ENCODE results near the gene HBP1. TPM values are rescaled to one million over a fixed set of nuclear protein-coding genes. Genes with fewer than 3 reads are reported as not detected.
"Not testable (repeated sequence)": the region's sequence is repeated elsewhere in the genome, so short reads cannot be mapped to it uniquely, and the experiment has no call there.

The HBP1 gene
- total and polyA plus RNA-seq, 2 experiments from 2014 or later, result 55.1 to 66.0 TPM

DNA sequence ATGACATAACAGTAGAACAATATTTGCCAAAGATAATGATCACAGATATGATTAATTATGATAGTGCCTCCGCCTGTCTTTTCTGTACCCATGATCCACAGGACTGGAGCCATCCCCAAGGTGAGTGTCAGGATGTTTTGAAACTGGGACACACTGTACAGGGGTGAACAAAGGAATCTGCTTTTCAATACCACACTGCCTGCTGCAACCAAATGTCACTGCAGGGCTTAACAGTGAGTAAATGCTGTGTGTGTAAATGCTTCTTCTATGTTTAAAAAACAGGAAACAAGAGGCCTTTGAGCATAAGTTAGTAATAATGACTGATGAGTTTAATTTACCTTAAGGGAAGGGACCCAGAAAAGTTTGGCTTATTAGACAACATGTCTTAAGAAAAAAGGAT, 65.2 kb downstream of the HBP1 start:
- H3K27me3 ChIP-seq, result no peaks in the 10 kb centered on the region
- TF ChIP-seq, protein P1, sequence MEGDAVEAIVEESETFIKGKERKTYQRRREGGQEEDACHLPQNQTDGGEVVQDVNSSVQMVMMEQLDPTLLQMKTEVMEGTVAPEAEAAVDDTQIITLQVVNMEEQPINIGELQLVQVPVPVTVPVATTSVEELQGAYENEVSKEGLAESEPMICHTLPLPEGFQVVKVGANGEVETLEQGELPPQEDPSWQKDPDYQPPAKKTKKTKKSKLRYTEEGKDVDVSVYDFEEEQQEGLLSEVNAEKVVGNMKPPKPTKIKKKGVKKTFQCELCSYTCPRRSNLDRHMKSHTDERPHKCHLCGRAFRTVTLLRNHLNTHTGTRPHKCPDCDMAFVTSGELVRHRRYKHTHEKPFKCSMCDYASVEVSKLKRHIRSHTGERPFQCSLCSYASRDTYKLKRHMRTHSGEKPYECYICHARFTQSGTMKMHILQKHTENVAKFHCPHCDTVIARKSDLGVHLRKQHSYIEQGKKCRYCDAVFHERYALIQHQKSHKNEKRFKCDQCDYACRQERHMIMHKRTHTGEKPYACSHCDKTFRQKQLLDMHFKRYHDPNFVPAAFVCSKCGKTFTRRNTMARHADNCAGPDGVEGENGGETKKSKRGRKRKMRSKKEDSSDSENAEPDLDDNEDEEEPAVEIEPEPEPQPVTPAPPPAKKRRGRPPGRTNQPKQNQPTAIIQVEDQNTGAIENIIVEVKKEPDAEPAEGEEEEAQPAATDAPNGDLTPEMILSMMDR (IDR thresholded peaks at IDR 0.05; ENCODE audit: low read depth, low read length), result no peak
- no peak overlapping the region for H3K27ac ChIP-seq
- H3K4me3 ChIP-seq, result no peak overlapping the region
- H3K9me3 ChIP-seq (ENCODE audit: low read depth), result no peaks in the 10 kb centered on the region
- H3K36me3 ChIP-seq, result peaks cover 6% of the 10 kb centered on the region
- no peak for DNase-seq (ENCODE audit: low read depth in 1 of 2, low spot score in 1 of 2)
- H3K4me1 ChIP-seq (ENCODE audit: low read depth), result peaks cover 10% of the 10 kb centered on the region

DNA sequence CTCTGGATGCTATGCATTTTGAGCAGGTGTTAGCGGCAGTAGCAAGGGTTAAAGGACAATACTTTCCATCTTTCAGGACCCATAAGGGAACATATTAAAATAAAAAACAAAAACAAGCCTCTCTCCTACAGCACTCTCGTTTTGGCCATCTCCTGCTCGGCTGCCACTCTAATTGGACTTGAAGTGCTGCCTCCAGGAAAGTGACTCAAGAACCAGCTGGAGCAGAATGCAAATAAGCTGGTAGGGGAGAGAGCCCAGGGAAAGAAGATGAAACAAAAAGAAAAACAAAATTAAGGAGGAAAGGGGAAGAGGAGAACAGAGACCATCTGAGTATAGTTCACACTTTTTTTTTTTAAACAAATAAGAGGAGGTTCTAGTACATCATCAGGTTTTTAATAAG, 65.6 kb downstream of the HBP1 start:
- H3K27ac ChIP-seq, result no peak overlapping the region

DNA sequence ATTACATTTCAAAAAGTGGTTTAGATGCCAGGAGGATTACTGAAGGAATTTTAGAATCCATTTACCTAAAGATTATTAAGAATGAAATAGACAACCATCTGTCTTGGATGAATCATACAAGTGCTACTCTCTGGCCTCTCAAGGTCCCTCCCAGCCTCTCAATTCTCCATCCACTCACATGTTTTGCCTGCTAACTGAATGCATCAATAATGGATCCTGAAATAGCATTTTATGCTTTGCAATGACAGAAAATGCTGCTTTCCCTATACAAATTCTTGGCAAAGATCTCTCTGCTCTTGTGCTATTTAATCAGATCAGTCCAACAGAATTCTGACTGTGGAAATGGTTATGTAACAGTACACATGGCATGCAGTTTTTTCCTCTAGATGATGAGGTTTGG, 68.1 kb downstream of the HBP1 start:
- H3K4me1 ChIP-seq (ENCODE audit: low read depth), result peaks cover 10% of the 10 kb centered on the region
- H3K27ac ChIP-seq, result no peak overlapping the region
- no peaks in the 10 kb centered on the region for H3K36me3 ChIP-seq
- TF ChIP-seq, protein P1 (IDR thresholded peaks at IDR 0.05; ENCODE audit: low read depth, low read length), result no peak
- no peaks in the 10 kb centered on the region for H3K9me3 ChIP-seq (ENCODE audit: low read depth)
- no peak overlapping the region for H3K4me3 ChIP-seq
- no peaks in the 10 kb centered on the region for H3K27me3 ChIP-seq
- DNase-seq (ENCODE audit: low read depth in 1 of 2, low spot score in 1 of 2), result no peak

More for the DNA sequence above, 65.6 kb downstream of the HBP1 start:
- Histone ChIP-seq H3K9me3 (ENCODE audit: low read depth) (no peaks in the 10 kb centered on the region), H3K27me3 (no peaks in the 10 kb centered on the region), H3K4me3 (no peak overlapping the region), H3K36me3 (peaks cover 6% of the 10 kb centered on the region), H3K4me1 (ENCODE audit: low read depth) (peaks cover 10% of the 10 kb centered on the region)
- TF ChIP-seq, protein P1 (IDR thresholded peaks at IDR 0.05; ENCODE audit: low read depth, low read length), result no peak
- no peak for DNase-seq (ENCODE audit: low read depth in 1 of 2, low spot score in 1 of 2)

DNA sequence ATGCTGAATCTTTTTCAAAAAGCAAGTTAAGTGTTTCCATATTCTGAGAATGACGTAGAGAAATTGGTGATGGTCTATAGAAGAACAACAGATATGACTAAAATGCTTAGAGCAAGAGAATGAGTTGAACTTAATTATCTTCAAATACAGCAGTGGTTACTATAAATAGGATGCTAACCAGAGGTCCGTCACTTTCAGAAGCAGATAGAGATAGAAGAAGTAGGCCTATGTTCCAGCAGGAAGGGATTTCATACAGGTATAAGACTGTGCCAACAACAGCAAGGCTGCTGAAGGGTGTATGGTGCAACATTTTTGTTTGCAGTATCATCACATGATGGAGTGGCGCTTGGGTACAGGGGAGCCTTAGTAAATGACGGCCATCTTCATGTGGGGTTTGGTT, 68.6 kb downstream of the HBP1 start:
- DNase-seq (ENCODE audit: low read depth in 1 of 2, low spot score in 1 of 2), result no peak
- Histone ChIP-seq H3K4me1 (ENCODE audit: low read depth) (peaks cover 10% of the 10 kb centered on the region), H3K36me3 (no peaks in the 10 kb centered on the region), H3K27ac (no peak overlapping the region), H3K27me3 (no peaks in the 10 kb centered on the region), H3K4me3 (no peak overlapping the region), H3K9me3 (ENCODE audit: low read depth) (no peaks in the 10 kb centered on the region)
- TF ChIP-seq, protein P1 (IDR thresholded peaks at IDR 0.05; ENCODE audit: low read depth, low read length), result no peak

DNA sequence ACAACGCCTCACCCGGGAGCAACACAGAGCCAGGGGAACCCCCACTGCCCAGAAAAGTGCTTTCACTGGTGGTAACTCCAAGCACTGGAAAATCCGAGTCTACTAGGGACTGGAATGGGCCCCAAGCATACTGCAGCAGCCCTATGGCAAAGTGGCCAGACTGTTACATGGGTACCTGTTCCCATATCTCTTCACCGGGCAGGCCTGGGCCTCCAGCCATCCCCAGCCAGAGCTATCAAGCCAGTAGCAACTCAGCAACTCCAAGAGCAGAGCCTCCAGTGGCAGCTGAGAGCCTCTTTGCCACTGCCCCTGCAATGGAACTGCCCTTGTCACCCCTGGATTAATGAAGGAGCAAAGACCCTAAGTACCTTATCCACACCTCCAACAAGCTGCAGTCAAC, 73.5 kb downstream of the HBP1 start:
- DNase-seq (ENCODE audit: low read depth in 1 of 2, low spot score in 1 of 2), result no peak
- TF ChIP-seq, protein P1 (IDR thresholded peaks at IDR 0.05; ENCODE audit: low read depth, low read length), result no peak
- H3K36me3 ChIP-seq, result no peaks in the 10 kb centered on the region
- peaks cover 7% of the 10 kb centered on the region for H3K4me1 ChIP-seq (ENCODE audit: low read depth)
- H3K4me3 ChIP-seq, result no peak overlapping the region
- no peaks in the 10 kb centered on the region for H3K9me3 ChIP-seq (ENCODE audit: low read depth)
- H3K27me3 ChIP-seq, result no peaks in the 10 kb centered on the region
- H3K27ac ChIP-seq, result no peak overlapping the region

DNA sequence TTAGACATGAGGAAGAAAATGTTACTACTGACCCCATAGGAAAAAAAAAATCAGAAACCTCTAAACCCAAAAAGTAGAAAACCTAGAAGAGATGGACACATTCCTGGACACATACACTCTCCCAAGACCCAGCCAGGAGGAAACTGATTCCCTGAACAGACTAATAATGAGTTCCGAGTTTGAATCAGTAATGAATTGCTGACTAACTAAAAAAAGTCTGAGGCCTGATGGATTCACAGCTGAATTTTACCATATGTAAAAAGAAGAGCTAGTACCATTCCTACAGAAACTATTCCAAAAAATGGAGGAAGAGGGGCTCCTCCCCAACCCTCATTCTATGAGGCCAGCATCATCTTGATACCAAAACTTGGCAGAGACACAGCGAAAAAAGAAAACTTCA, 75.8 kb downstream of the HBP1 start:
- TF ChIP-seq, protein P1 (IDR thresholded peaks at IDR 0.05; ENCODE audit: low read depth, low read length), result no peak
- Histone ChIP-seq H3K4me1 (ENCODE audit: low read depth) (no peaks in the 10 kb centered on the region), H3K27me3 (no peaks in the 10 kb centered on the region), H3K4me3 (no peak overlapping the region), H3K27ac (no peak overlapping the region), H3K36me3 (peaks cover 6% of the 10 kb centered on the region), H3K9me3 (ENCODE audit: low read depth) (no peaks in the 10 kb centered on the region)
- no peak for DNase-seq (ENCODE audit: low read depth in 1 of 2, low spot score in 1 of 2)

DNA sequence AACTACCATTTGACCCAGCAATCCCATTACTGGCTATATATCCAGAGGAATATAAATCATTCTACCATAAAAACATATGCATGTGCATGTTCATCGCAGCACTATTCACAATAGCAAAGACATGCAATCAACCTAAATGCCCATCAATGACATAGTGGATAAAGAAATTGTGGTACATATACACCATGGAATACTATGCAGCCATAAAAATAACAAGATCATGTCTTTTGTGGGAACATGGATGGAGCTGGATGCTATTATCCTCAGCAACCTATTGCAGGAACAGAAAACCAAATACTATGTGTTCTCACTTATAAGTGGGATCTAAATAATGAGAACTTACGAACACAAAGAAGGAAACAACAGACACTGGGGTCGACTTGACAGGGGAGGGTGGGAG, 78.0 kb downstream of the HBP1 start:
- not testable (repeated sequence) for H3K36me3 ChIP-seq; H3K4me1 ChIP-seq (ENCODE audit: low read depth); H3K9me3 ChIP-seq (ENCODE audit: low read depth); H3K27ac ChIP-seq; H3K4me3 ChIP-seq; H3K27me3 ChIP-seq; DNase-seq (ENCODE audit: low read depth in 1 of 2, low spot score in 1 of 2)
